H9 (cell line): Measurements from ENCODE around the gene CC2D1A. TPM values are rescaled to one million over a fixed set of nuclear protein-coding genes. Genes with fewer than 3 reads are reported as not detected.

Experiments used
- DNase-seq: peaks from one replicate; pipeline ENCODE4 v3.0.0-alpha.2; 2017
- H2AFZ ChIP-seq: one replicate; pipeline ENCODE4 v1.6.1; 2013; ENCODE audit warnings: mild to moderate bottlenecking, low read length, control low read depth, moderate library complexity
- H2AK5ac ChIP-seq: 2 replicates; pipeline ENCODE4 v1.6.1; 2013; ENCODE audit warnings: low read length, control low read depth, mixed read lengths; ENCODE audit not compliant: insufficient read length
- H2BK120ac ChIP-seq: one replicate; pipeline ENCODE4 v1.6.1; 2013; ENCODE audit warnings: low read depth, mild to moderate bottlenecking, low read length, control low read depth, inconsistent platforms; ENCODE audit not compliant: poor library complexity, severe bottlenecking
- H2BK12ac ChIP-seq: 2 replicates; pipeline ENCODE4 v1.6.1; 2013; ENCODE audit warnings: low read length, control low read depth, mixed read lengths, low read depth; ENCODE audit not compliant: insufficient read length
- H2BK15ac ChIP-seq: 2 replicates; pipeline ENCODE4 v1.6.1; 2013; ENCODE audit warnings: low read depth, low read length, control low read depth
- H2BK20ac ChIP-seq: one replicate; pipeline ENCODE4 v1.6.1; 2013; ENCODE audit warnings: low read depth, mild to moderate bottlenecking, low read length, control low read depth, inconsistent platforms; ENCODE audit not compliant: poor library complexity, severe bottlenecking
- H2BK5ac ChIP-seq: 2 replicates; pipeline ENCODE4 v1.6.1; 2013; ENCODE audit warnings: low read length, control low read depth, mixed read lengths; ENCODE audit not compliant: insufficient read length
- H3K14ac ChIP-seq: 2 replicates; pipeline ENCODE4 v1.6.1; 2013; ENCODE audit warnings: low read length, control low read depth; ENCODE audit not compliant: insufficient read depth
- H3K18ac ChIP-seq: 2 replicates; pipeline ENCODE4 v1.6.1; 2013; ENCODE audit warnings: low read depth, mild to moderate bottlenecking, mixed read lengths, low read length, control low read depth; ENCODE audit not compliant: insufficient read length
- H3K23ac ChIP-seq: 2 replicates; pipeline ENCODE4 v1.6.1; 2013; ENCODE audit warnings: low read length, control low read depth, mixed read lengths, low read depth; ENCODE audit not compliant: insufficient read length
- H3K23me2 ChIP-seq: 2 replicates; pipeline ENCODE4 v1.6.1; 2013; ENCODE audit warnings: low read depth, mild to moderate bottlenecking, mixed read lengths, low read length, control low read depth; ENCODE audit not compliant: insufficient read length, poor library complexity, severe bottlenecking
- H3K27ac ChIP-seq: 2 replicates; pipeline ENCODE4 v1.5.1; 2013; ENCODE audit warnings: low read length, control low read depth, mixed read lengths, low read depth; ENCODE audit not compliant: insufficient read length
- H3K27me3 ChIP-seq: 2 replicates; pipeline ENCODE4 v1.6.1; 2013; ENCODE audit warnings: low read length, control low read depth, inconsistent platforms; ENCODE audit not compliant: insufficient read depth
- H3K4ac ChIP-seq: 2 replicates; pipeline ENCODE4 v1.6.1; 2013; ENCODE audit warnings: low read depth, mild to moderate bottlenecking, control low read depth, inconsistent platforms, low read length, moderate library complexity
- H3K4me1 ChIP-seq: 2 replicates; pipeline ENCODE4 v1.6.1; 2013; ENCODE audit warnings: low read length, control low read depth, inconsistent platforms; ENCODE audit not compliant: insufficient read depth
- H3K4me2 ChIP-seq: 2 replicates; pipeline ENCODE4 v1.6.1; 2013; ENCODE audit warnings: low read length, control low read depth, mixed read lengths; ENCODE audit not compliant: insufficient read length, insufficient read depth
- H3K56ac ChIP-seq: 2 replicates; pipeline ENCODE4 v1.6.1; 2013; ENCODE audit warnings: low read depth, mild to moderate bottlenecking, mixed read lengths, low read length, control low read depth; ENCODE audit not compliant: insufficient read length
- H3K79me1 ChIP-seq: 2 replicates; pipeline ENCODE4 v1.6.1; 2013; ENCODE audit warnings: low read depth, mild to moderate bottlenecking, moderate library complexity, low read length, control low read depth, inconsistent platforms; ENCODE audit not compliant: insufficient read depth, poor library complexity, severe bottlenecking
- H3K79me2 ChIP-seq: 2 replicates; pipeline ENCODE4 v1.6.1; 2013; ENCODE audit warnings: low read length, control low read depth, inconsistent platforms; ENCODE audit not compliant: insufficient read depth
- H3K9ac ChIP-seq: 2 replicates; pipeline ENCODE4 v1.6.1; 2013; ENCODE audit warnings: low read length, control low read depth, mixed read lengths; ENCODE audit not compliant: insufficient read length; ENCODE audit errors: extremely low read depth
- H3K9me3 ChIP-seq: one replicate; pipeline ENCODE4 v1.6.1; 2013; ENCODE audit warnings: low read depth, low read length, inconsistent platforms; ENCODE audit not compliant: control insufficient read depth
- H3T11ph ChIP-seq: one replicate; pipeline ENCODE4 v1.6.1; 2013; ENCODE audit warnings: mild to moderate bottlenecking, low read length, control low read depth, inconsistent platforms
- H4K20me1 ChIP-seq: one replicate; pipeline ENCODE4 v1.6.1; 2013; ENCODE audit not compliant: control insufficient read depth, insufficient read length, insufficient read depth
- H4K5ac ChIP-seq: 2 replicates; pipeline ENCODE4 v1.6.1; 2013; ENCODE audit warnings: low read depth, mild to moderate bottlenecking, mixed read lengths, low read length, control low read depth; ENCODE audit not compliant: insufficient read length
- H4K8ac ChIP-seq: replicated peaks from 2 replicates; pipeline ENCODE4 v1.6.1; 2013; ENCODE audit warnings: low read length, control low read depth, mixed read lengths, low read depth; ENCODE audit not compliant: insufficient read length
- H4K91ac ChIP-seq: 2 replicates; pipeline ENCODE4 v1.6.1; 2013; ENCODE audit warnings: low read depth, mild to moderate bottlenecking, moderate library complexity, mixed read lengths, low read length, control low read depth; ENCODE audit not compliant: insufficient read length
- H3K27ac Mint-ChIP-seq, 3 experiments: 2 replicates in 2 of 3; 3 replicates in 1 of 3; pipeline ENCODE4 v1.8.0; 2020 to 2021; ENCODE audit warnings: mixed read lengths in 3 of 3, mild to moderate bottlenecking in 1 of 3, moderate library complexity in 1 of 3
- H3K27me3 Mint-ChIP-seq: 2 replicates; pipeline ENCODE4 v1.8.0; 2021; ENCODE audit warnings: low read depth, mild to moderate bottlenecking, moderate library complexity, mixed read lengths
- H3K36me3 Mint-ChIP-seq, 3 experiments: 2 replicates in 2 of 3; 3 replicates in 1 of 3; pipeline ENCODE4 v1.8.0; 2020 to 2021; ENCODE audit warnings: low read depth in 3 of 3, mixed read lengths in 3 of 3; ENCODE audit not compliant: insufficient read depth in 1 of 3
- H3K4me1 Mint-ChIP-seq, 2 experiments: 2 replicates each; pipeline ENCODE4 v1.8.0; 2020; ENCODE audit warnings: mixed read lengths in 2 of 2
- H3K4me3 Mint-ChIP-seq, 2 experiments: 2 replicates in 1 of 2; 3 replicates in 1 of 2; pipeline ENCODE4 v1.8.0; 2020 to 2021; ENCODE audit warnings: mild to moderate bottlenecking in 2 of 2, mixed read lengths in 2 of 2, moderate library complexity in 1 of 2
- H3K9me3 Mint-ChIP-seq, 2 experiments: 2 replicates in 1 of 2; 3 replicates in 1 of 2; pipeline ENCODE4 v1.8.0; 2020; ENCODE audit warnings: mild to moderate bottlenecking in 2 of 2, mixed read lengths in 2 of 2, moderate library complexity in 1 of 2
- CTCF ChIP-seq: fragments of 200-600 bp; sonication (generic); conservative IDR thresholded peaks from 3 replicates; pipeline ENCODE4 v1.8.0; 2021; ENCODE audit warnings: antibody characterized with exemption, mild to moderate bottlenecking
- WGBS: extraction: QIAGEN DNeasy Blood & Tissue Kit; methylation state at CpG from one replicate; pipeline ENCODE4 v1.1.7; 2013; ENCODE audit warnings: missing lambda C conversion rate, low lambda C conversion rate, mixed read lengths; ENCODE audit not compliant: insufficient read length; ENCODE audit errors: extremely low coverage; 5-methylcytosine and 5-hydroxymethylcytosine counted together
- total RNA-seq: library from RNA; stranded (reverse); gene quantifications from 2 replicates; pipeline ENCODE4 v1.2.1, GENCODE V29; 2021

Gene CC2D1A
- total RNA-seq, 1 experiment from 2014 or later = 48.5 TPM

- H3K9ac ChIP-seq = no peak overlapping the region
- H3K27ac ChIP-seq = no peak overlapping the region
- no CpG with 5 or more reads among the region's 30 CpGs for WGBS
- H4K20me1 ChIP-seq = peaks cover 5% of the 10 kb centered on the region
- no peaks in the 10 kb centered on the region for H3K79me1 ChIP-seq
- H3K27me3 Mint-ChIP-seq = no peaks in the 10 kb centered on the region; the same call in 1 of the 2 replicates
- H3K4me1 Mint-ChIP-seq = peaks cover 10 to 23% of the 10 kb centered on the region in 2 experiments
- H2BK15ac ChIP-seq = no peak overlapping the region
- H3K14ac ChIP-seq = no peak overlapping the region
- H3K27me3 ChIP-seq = no peaks in the 10 kb centered on the region
- no peak overlapping the region for H3K4me2 ChIP-seq
- H4K8ac ChIP-seq = no peak overlapping the region
- no peak for TF ChIP-seq CTCF
- no peak overlapping the region for H2AFZ ChIP-seq
- no peak overlapping the region for H4K5ac ChIP-seq
- no peaks in the 10 kb centered on the region for H3K9me3 Mint-ChIP-seq
- H2BK20ac ChIP-seq = no peak overlapping the region
- no peak overlapping the region for H3K4ac ChIP-seq
- H2BK5ac ChIP-seq = no peak overlapping the region
- DNase-seq = no peak
- H3K23ac ChIP-seq = no peak overlapping the region
- no peaks in the 10 kb centered on the region for H3K79me2 ChIP-seq
- no peaks in the 10 kb centered on the region for H3K9me3 ChIP-seq
- no peak overlapping the region for H3T11ph ChIP-seq
- no peak overlapping the region for H2BK12ac ChIP-seq
- H3K27ac Mint-ChIP-seq = no peak overlapping the region
- no peak overlapping the region for H3K56ac ChIP-seq
- no peak overlapping the region for H2AK5ac ChIP-seq
- no peak overlapping the region for H4K91ac ChIP-seq
- H3K23me2 ChIP-seq = no peaks in the 10 kb centered on the region
- no peak overlapping the region for H3K4me3 Mint-ChIP-seq
- H3K18ac ChIP-seq = no peak overlapping the region
- H2BK120ac ChIP-seq = no peak overlapping the region
- peaks cover 11 to 22% (median 19%) of the 10 kb centered on the region in 3 experiments; a peak in 6 of 7 replicates for H3K36me3 Mint-ChIP-seq
- peaks cover 3% of the 10 kb centered on the region; the same call in 1 of the 2 replicates for H3K4me1 ChIP-seq
Observed at GRCh38 chr19:13931391-13932148, 25.6 kb downstream of the CC2D1A start.
